ENCODE results near the gene RGPD4. TPM values are rescaled to one million over a fixed set of nuclear protein-coding genes. Genes with fewer than 3 reads are reported as not detected.
"Not testable (repeated sequence)": the region's sequence is repeated elsewhere in the genome, so short reads cannot be mapped to it uniquely, and the experiment has no call there.

RGPD4 gene
- total RNA-seq, result under 1 TPM in 1 of 4 donors, not detected in 3; 0.16 TPM

DNA sequence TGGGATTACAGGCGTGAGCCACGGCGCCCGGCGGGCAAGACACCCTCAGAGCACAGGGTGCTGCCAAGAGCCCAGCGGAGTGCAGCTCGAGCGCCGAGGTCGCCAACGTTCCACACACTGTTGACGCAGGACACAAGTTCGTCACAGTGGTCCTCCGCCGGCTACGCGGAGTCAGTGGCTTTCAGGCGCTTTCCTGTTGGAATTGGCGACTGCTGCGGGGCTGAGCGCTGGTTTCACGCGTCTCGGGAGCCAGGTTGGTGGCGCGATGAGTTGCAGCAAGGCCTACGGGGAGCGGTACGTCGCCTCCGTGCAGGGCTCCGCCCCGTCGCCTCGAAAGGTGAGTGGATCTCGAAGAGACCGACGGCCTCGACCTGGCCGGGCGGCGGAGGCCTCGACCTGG lies at the start of gene RGPD4:
Gene RGPD4 (plus strand): TSS at position 144 of the 400 bp plus-strand sequence. CDS start 122 bp downstream, at position 266.
- not testable (repeated sequence) for H3K4me1 ChIP-seq, H3K4me3 ChIP-seq, ATAC-seq, H3K9me3 ChIP-seq, H3K36me3 ChIP-seq, H3K27me3 ChIP-seq, H3K27ac ChIP-seq
- no CpG with 5 or more reads among the region's 43 CpGs for WGBS, 2 donors (ENCODE audit: low coverage in 1 of 2)

DNA sequence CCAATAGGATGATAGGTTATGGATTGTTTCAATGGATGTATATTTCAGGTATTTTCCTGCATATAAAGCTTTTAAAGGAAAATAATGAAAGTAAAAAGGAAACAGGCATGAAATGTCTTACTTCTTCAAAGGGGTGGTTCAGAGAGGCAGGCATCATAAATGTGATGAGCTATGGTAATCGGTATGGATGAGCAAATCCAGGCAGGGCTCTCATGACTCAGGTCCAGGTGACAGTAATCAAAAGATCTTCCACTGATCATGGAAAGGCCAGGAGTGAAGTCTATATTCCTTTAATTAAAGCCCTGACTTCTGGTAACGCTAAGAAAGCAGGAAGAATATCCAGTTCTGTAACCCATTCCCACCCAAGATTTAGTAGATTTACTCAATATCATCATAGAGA lies 48.7 kb upstream of the RGPD4 start:
- H3K9me3 ChIP-seq, result no peaks in the 10 kb centered on the region
- no peaks in the 10 kb centered on the region for H3K36me3 ChIP-seq
- no peak overlapping the region for H3K4me3 ChIP-seq
- no peaks in the 10 kb centered on the region for H3K4me1 ChIP-seq
- no peak overlapping the region for H3K27ac ChIP-seq
- no peaks in the 10 kb centered on the region for H3K27me3 ChIP-seq
- 60 to 94% methylated on average over 1 to 2 of the region's 2 CpGs for WGBS, 2 donors (ENCODE audit: low coverage in 1 of 2)
- ATAC-seq, result no peak
- TF ChIP-seq CTCF (IDR thresholded peaks at IDR 0.05) (no peak), POLR2AphosphoS5 (IDR thresholded peaks at IDR 0.05) (no peak), EP300 (IDR thresholded peaks at IDR 0.05) (no peak), POLR2A (IDR thresholded peaks at IDR 0.05) (no peak)

GRCh38 chr2:107785756-107786155 lies 40.9 kb upstream of the RGPD4 start:
- no peaks in the 10 kb centered on the region for H3K9me3 ChIP-seq
- WGBS, 2 donors (ENCODE audit: low coverage in 1 of 2), result 60 to 78% methylated on average over 1 of the region's 1 CpG
- no peak for ATAC-seq
- no peaks in the 10 kb centered on the region for H3K27me3 ChIP-seq
- no peak overlapping the region for H3K4me3 ChIP-seq
- H3K27ac ChIP-seq, result no peak overlapping the region
- TF ChIP-seq CTCF (IDR thresholded peaks at IDR 0.05) (no peak), EP300 (IDR thresholded peaks at IDR 0.05) (no peak)
- no peaks in the 10 kb centered on the region for H3K4me1 ChIP-seq
- no peaks in the 10 kb centered on the region for H3K36me3 ChIP-seq

DNA sequence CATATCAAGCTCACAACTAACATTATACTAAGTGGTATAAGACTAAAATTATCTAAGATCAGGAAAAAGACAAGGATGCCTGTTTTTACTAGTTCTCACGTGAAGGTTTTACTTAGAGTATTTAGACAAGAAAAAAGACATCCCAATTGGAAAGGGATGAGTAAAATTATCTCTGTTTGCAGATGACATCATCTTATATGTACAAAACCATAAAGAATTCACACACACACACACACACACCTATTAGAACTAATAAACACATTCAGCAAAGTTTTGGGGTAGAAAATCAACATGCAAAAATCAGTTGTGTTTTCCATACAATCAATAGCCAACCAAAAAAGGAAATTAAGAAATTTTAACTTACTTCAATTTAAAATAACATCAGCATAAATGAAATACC lies 35.9 kb upstream of the RGPD4 start:
- Histone ChIP-seq H3K4me3 (no peak overlapping the region), H3K4me1 (no peaks in the 10 kb centered on the region), H3K27me3 (no peaks in the 10 kb centered on the region), H3K27ac (no peak overlapping the region), H3K36me3 (no peaks in the 10 kb centered on the region), H3K9me3 (no peaks in the 10 kb centered on the region)
- WGBS, 2 donors (ENCODE audit: low coverage in 1 of 2), result 60% methylated on average over 1 of the region's 1 CpG; no CpG with 5 or more reads in 1 of the 2 donors
- no peak for ATAC-seq
- TF ChIP-seq POLR2A (IDR thresholded peaks at IDR 0.05), result no peak
- no peak for TF ChIP-seq CTCF (IDR thresholded peaks at IDR 0.05)
- no peak for TF ChIP-seq EP300 (IDR thresholded peaks at IDR 0.05)
- TF ChIP-seq POLR2AphosphoS5 (IDR thresholded peaks at IDR 0.05), result no peak

DNA sequence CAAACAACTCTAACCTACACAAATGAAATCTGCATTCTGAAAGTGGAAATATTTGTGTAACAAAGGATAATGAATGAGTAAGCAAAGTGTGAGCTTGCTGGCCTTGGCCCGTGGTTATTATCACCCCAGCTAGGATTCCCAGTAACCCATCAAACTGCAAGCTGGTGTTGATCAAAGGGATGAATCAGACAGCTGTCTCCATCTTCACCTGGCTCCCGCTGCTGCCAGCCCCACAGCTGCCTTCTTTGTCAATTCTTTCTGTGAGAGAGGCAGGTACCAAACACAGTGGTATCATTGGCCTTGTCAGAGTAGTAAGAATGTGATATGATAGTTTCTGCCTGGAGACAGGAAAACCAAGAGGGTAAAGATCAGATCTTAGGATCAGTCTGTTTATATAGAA lies 25.2 kb upstream of the RGPD4 start:
- no peaks in the 10 kb centered on the region for H3K9me3 ChIP-seq
- H3K27ac ChIP-seq, result no peak overlapping the region
- no peaks in the 10 kb centered on the region for H3K27me3 ChIP-seq
- H3K4me3 ChIP-seq, result no peak overlapping the region
- H3K36me3 ChIP-seq, result no peaks in the 10 kb centered on the region
- no peak for ATAC-seq
- H3K4me1 ChIP-seq, result no peaks in the 10 kb centered on the region
- TF ChIP-seq POLR2A (IDR thresholded peaks at IDR 0.05) (no peak), CTCF (IDR thresholded peaks at IDR 0.05) (no peak), EP300 (IDR thresholded peaks at IDR 0.05) (no peak), POLR2AphosphoS5 (IDR thresholded peaks at IDR 0.05) (no peak)
- WGBS, 2 donors (ENCODE audit: low coverage in 1 of 2), result 29 to 50% methylated on average over 1 to 2 of the region's 2 CpGs

Data from gastroesophageal sphincter (tissue), 4 donors.